ENCODE data around the gene KIF5C.

KIF5C gene

DNA sequence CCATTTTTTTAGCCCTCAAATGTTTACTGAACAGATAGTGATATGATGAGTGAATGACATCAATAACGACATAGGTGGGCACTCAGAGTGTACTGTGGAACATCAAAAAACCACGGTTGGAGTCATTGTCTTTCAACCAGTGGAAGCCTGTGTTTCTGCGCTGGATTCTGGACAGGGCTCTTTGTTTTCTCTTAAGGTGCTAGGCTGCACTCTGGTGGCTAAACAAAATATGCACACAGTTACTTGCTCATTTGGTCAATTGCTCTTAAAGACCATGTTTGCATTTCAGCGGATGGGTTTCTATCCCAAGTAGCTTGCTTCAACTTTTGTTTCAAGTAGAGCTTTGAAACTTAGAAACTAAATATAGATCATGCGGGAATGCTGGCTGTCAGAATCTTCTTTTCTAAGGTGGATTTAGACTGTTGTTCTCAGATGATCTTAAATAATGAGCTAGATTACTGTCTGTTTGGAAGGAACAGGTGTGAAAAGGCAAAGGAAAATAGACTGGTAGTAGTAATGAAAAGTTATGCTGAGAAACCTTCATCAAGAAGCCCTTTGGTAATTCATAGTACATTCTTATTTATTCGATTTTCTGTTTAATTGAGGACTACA, 115.0 kb downstream of the KIF5C start:
- peak in 2 of 3 experiments; percentile 14 to 21 for DNase-seq (ENCODE audit: low read depth in 3 of 3)

DNA sequence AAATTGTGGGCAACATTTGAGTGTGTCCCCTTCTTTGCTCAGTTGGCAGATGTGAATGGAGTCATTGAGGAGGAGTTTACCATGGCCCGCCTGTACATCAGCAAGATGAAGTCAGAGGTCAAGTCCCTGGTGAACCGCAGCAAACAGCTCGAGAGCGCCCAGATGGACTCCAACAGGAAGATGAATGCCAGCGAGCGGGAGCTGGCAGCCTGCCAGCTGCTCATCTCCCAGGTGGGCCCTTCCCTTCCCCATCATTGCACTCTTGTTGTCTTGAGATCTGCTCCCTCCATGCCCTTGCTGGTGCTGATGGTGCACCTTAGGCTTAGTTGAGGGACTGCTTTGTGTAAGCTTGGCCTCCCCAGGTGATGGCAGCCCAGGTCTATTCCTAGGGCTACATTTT, 115.9 kb downstream of the KIF5C start:
- no peak for DNase-seq (ENCODE audit: low read depth in 3 of 3)

DNA sequence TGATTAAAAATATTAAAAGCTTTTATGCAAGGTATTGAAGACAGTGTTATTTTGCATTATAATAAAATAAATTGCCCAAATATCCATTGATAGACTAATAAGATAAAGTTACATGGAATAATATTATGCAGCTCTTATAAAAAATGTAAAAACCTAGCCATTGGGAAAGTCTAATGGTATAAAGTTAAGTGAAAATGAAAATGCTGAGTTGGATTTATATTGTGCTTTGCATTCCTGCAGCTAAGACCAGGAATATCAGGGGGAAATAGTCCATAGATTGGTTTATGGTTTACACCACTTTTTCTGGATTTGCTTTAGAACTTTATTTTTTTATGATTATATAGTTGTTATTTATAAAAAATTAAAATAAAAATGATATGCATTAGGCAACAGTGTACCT, 117.4 kb downstream of the KIF5C start:
- no peak for DNase-seq (ENCODE audit: low read depth in 3 of 3)

DNA sequence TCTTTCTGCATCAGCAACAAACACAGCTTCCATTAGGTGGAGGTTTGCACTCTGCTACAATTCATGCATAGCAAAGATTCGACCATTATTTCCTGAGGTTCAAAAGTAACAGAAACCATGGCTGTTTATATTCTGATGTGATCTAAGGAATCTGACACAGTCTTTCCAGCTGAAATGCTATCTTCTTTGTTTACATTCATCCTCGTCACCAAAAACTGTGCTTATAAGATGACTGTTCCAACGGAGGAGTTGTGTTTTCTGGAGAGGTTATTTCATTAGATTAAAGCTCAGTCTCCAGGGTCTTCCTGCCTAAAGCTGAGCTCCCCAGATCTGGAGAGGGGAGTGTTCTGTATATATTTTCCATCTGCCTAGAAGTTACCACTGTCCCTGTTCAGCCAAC, 118.3 kb downstream of the KIF5C start:
- no peak for DNase-seq (ENCODE audit: low read depth in 3 of 3)

DNA sequence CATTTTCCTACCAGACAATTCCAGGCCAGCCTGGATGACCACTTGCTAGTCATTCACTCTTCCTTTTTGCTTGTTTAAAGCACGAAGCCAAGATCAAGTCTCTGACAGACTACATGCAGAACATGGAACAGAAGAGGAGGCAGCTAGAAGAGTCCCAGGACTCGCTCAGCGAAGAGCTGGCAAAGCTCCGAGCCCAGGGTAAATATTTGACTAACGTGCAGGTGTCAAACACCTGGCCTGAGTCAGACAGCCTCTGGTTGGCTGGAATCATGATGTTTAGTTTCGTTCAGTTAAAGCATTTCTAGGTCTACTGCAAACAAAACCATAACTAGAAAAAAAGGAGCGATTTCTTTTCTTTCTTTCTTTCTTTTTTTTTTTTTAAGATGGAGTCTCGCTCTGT, 119.3 kb downstream of the KIF5C start:
- no peak for DNase-seq (ENCODE audit: low read depth in 3 of 3)

DNA sequence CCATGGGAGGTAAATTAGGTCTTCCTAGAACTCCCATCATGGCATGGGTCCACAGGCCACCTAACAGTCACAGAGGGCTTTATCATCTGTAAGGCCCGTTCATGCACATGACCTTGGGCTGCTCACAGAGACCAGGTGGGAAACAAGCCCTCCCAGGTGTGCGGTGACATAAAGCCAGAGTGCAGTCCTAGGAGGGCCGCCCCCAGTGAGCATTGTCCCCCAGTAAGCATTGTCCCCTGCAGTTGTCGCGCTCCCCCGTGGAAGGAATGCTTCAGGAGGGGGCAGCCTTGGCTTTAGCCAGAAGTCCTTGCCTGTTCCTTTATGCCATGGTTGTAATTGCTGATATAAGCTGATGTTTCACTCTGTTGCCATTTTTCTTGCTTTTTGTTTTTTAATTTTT, 121.8 kb downstream of the KIF5C start:
- no peak for DNase-seq (ENCODE audit: low read depth in 3 of 3)

DNA sequence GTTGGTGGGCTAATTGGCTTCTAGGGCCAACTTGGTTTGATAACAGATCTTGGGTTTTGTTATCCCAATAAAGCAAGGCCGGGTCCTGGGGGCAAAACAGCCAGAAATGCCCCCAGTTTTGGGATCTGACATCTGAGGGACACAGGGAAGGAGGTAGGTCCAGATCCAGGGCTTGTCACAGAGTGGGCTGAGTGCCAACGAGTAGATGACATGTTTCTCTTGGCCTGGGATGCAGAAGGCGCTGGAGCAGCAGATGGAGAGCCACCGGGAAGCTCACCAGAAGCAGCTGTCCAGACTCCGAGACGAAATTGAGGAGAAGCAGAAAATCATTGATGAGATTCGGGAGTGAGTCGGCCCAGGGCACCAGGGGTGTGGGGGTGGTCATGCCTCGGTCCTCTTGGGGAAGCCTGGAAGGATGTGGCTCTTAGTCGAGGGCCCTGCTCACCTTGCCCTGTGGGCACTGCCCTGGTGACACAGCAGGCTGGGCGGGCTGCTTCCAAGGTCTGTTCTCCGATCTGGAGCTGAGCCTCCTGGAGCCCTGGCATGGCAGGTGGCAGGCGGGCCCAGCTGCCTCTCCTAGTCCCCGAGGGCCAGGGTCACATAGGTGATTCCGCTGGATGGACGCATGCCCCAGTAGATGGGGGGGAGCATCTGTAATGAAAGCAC, 123.3 kb downstream of the KIF5C start:
- no peak for DNase-seq (ENCODE audit: low read depth in 3 of 3)

DNA sequence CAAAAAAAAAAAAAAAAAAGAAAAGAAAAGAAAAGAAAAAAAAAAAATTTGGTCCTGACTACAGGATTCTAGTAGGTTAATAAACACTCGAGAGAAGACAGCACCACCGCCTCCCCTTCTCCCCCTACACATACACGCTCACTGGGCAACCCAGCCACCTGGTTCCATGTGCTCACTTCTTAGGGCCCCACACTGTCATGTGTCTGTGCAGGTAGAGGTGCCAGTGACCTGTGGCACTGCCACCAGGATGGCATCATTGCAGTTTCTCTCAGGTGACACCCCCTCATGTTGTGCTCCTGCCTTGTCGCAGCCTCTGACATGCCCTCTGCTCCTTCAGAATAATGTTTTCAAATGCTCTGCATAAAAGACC, 123.8 kb downstream of the KIF5C start:
- DNase-seq (ENCODE audit: low read depth in 3 of 3), result no peak

DNA sequence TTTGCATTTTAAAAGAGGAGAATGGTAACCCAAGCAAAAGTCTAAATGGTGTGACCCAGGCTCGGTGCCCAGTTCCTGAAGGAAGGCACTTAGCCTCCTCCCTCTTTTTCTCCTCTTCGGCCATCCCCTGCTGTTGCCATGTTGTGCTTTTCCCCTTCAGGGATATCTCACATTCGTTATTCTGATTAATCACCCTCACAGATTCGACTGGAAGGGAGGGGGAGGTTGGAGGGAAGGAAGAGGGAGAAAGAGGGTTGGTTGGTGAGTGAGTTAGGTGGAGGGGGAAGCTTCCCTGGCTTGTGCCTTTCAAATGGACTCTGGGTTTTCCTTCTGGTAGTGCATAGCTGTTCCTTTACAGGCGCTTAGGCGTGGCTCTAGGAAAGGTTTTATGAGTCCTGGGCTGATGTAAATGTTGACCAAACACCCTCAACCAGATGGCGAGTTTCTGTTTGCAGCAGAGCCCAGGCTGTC, 124.5 kb downstream of the KIF5C start:
- DNase-seq (ENCODE audit: low read depth in 3 of 3), result no peak

DNA sequence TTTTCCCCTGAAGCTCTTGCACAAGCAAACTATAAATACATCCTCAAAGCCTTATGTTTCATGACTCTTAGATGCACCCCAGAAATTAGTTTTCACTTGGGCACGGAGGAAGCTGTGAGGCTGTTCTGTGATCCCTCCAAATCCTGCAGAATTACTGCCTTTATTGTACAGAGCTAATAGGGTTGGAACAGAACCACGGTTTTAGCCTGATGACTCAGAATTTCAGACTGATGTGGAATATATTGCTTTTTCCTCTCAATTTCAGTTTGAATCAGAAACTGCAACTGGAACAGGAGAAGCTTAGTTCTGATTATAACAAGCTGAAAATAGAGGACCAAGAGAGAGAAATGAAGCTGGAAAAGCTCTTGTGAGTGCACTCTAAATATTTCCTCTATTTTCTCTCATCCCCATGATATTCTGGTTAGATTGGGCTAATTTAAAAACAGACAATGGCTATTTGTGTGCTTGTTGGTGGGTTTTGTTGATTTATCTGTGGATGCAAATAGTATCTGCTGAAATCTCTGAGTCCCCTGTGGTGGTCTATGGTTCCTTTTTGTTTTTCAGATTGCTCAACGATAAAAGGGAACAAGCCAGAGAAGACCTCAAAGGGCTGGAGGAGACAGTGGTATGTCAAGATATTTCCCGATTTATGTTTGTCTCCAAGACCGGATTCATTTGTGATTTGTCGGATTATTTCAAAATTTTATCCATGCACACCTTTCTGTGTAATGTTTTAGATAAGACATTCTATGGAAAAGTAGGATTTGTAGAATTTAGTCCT, 125.3 kb downstream of the KIF5C start:
- no peak for DNase-seq (ENCODE audit: low read depth in 3 of 3)

DNA sequence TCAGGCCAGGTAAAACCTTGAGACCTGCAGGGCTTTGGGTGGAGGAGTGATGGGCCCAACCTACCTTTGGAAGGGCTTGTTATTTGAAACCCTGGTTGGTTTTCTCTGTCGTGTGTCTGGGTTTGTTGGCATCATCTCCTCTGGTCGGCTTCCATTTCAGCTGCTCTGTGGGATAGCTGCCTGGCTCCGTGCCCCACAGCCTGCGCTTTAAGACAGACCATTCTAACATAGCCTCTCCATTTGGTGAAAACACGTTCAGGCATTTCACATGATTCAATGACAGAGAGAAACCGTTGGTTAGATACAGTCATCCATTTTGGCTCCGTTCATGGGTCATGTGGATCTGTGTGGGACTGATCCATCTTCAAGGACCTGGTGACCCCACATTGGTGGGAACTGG, 126.5 kb downstream of the KIF5C start:
- DNase-seq (ENCODE audit: low read depth in 3 of 3), result no peak

DNA sequence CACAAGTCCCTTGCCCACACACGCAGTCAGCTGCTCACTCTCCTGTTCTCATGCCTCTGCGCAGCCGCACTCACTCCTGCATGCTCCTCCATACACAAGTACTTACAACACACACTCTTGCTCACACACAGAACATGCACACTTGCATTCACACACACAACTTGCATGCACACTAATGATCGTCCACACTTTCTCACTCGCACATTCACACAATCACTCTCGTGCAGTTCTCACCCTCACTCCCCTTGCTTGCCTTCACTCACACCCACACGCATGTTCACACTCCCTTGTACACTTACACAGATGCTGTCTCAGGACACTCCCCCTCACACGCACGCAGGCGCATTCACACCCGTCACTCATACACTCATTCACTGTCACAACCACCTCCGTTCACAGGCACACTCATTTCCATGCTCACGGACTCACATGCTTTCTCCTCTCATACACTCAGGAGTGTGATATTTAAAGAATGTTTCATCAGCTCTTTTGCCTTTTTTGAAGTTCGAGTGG, 127.4 kb downstream of the KIF5C start:
- DNase-seq (ENCODE audit: low read depth in 3 of 3), result no peak

DNA sequence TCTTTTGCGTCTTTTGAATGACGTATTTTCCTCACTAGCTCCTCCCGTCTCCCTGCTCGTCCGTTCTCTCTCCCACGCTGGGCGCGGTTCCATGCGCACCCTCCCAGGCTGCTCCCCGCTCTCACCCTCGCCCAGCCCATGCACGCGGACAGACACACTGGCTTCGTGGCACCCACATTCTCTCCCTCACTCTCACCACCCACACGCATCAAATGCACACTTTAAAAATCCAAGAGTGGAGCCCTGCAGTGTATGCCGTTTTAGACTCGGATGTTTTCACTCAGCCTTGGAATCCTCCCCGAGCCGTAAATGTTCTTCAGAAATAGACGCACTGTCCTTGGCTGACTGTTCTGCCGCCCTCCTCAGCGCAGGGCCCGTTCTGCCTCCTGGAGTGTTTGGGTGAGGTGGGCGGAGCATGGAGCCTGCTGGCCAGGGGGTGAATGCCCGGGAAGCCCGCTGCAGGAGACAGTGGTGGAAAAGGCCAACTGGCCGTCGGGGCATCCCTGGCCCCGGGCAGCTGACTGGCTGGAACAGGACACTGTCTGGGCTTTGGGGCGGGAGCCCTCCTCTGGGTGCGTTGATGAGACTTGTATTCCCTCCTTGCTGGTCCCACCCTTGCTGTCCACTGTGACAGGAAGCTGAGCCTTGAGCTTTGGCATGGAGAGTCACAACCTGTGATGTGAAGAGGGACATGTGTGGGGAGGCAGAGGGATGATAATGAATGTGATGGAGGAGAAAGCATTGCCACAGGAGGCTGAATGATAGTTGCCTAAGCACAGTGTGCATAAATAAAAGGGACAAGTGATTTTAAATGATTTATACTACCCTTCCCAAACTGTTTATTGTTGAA, 128.1 kb downstream of the KIF5C start:
- no peak for DNase-seq (ENCODE audit: low read depth in 3 of 3)

DNA sequence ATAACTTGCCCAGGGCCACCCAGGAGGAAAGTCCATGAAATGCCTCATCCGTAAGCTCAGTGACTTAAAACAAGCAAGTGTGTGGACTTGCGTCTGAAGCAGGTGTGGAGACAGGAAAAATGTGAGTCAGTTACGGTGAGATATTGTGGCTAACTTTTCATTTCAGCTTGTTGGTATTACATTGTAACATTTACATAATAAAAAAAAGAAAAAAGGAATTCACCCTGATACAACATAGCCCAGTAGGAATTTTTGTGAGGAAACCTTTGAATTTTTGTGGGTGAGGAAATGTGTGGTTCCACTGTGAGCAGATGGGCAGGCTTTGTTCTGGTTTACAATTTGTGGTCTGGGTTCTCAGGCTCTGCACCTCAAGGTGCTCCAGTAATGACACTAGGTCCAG, 129.8 kb downstream of the KIF5C start:
- no peak for DNase-seq (ENCODE audit: low read depth in 3 of 3)

DNA sequence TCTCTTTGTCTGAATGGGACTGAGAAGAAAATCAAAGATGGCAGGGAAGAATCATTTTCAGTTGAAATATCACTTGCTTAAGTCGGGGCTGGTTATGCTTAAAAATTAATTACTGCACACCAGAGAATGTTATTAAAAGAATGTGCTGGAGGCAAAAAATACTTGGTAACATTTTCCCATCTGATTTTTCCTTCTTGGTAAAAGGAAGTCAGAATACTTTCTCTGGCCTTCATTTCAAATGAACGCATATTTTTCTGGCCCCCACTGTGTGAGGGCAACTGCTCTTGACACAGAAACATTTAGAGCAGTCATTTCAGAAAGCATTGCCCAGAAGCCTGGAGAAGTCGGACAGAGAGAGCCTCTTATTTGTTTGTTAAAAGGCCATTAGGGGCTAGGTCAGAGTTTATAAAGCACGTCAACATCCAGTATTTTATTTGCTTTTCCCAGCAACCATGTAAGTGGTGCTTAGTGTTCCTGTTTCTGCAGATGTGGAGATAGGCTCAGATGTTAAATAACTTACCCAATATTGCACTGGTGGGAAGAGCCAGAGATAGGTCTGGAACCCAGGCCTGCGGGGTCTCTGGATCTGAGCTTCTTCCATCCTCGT, 130.5 kb downstream of the KIF5C start:
- no peak for DNase-seq (ENCODE audit: low read depth in 3 of 3)

DNA sequence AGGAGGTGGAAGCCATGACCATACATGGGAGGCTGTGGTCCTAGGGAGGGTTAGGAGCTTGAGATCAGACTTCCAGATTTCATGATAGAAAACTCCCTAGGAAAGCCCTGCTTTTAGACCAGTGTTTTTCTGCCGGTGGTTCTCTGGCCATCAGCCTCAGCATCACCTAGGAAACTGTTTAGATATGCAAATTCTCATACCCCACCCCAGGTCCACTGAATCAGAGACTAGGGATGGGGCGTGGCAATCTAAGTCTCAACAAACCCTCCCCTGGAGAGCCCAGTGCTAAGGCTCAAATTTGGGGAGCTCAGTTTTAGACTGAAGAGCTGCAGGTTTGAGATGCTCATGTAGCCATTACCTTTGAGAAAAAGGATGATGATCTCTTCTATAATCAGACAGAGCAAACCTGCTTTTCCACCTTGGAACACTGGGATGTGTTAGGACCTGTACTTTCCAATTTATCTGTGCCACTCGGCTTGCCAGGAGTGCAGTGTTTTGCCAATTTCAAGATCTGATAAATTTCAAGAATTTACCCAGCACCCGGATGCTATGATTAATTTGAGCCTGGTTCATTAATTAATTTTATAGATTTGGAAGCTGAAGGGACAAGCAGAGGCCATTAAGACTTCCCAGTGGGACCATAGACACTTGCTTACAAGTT, 132.0 kb downstream of the KIF5C start:
- DNase-seq (ENCODE audit: low read depth in 3 of 3), result no peak

DNA sequence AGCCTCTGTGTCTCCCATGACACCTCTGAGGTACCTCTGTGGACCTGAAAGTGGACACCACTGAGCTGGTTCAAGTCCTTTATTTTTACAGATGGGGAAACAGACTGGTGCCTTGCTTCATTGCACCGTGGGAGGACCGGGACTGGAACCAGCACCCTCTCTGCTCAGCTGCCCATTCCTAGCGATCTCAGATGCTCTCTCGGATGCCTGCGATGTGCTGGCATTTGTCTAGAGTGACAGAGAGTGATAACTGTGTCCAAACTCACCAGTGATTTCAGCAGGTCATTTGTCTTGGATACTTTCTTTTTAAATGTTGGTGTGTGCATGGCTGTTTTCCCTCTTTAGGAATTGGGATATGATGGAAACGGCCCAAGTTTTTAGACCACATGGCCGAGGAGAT, 133.4 kb downstream of the KIF5C start:
- DNase-seq (ENCODE audit: low read depth in 3 of 3), result no peak

DNA sequence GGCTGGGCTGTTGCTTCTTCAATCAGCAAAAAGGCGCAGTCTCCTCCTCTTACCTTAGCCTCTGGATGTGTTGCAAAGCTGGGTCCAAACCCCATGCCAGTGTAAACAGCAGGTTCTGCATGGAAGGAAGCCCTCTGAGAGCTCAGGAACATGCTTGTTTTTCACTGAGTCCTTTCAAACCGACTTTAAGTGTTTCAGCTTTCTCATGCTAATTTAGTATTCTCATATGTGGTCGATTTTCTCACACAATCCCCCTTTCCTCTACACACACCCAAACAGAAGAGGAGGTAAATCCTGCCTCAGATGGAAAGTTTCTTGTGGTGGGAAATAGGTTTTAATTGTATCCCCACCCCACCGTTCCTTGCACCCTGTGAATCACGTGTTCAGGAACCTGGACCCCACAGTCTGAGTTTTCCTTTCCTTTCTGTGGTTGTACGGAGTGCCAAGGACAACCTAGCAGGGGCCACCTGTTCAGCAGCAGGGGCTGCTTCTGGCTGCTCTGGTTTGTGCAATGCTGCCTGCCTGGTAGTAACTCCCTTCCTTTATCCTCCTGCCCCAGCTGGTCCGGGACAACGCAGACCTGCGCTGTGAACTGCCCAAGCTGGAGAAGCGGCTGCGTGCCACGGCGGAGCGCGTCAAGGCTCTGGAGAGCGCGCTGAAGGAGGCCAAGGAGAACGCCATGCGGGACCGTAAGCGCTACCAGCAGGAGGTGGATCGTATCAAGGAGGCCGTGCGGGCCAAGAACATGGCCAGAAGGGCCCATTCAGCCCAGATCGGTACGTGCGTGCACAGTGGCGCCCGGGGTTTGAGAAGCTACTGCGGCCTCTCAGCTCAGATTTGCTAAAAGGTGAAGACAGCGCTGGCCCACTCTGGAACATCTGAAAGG, 134.8 kb downstream of the KIF5C start:
- DNase-seq (ENCODE audit: low read depth in 3 of 3), result no peak

DNA sequence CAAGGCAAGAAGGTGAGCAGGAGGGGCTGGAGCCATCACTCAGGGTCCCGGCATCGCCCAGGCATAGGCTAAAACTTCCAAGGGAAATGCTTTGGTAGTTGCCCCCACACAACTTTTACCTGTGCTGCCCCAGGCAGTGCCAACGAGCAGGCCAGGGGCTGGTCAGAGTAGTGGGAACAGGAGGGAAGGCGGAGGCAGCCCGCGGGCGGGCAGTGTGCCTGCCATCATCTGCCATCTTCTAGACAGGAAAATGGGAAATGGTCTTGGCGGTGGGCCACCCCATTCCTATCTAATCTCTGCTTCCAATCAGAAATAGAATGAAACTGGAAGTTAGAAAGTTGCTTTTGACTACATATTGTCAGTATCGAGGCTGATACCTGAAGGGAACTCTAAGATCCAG, 137.5 kb downstream of the KIF5C start:
- DNase-seq (ENCODE audit: low read depth in 3 of 3), result no peak

DNA sequence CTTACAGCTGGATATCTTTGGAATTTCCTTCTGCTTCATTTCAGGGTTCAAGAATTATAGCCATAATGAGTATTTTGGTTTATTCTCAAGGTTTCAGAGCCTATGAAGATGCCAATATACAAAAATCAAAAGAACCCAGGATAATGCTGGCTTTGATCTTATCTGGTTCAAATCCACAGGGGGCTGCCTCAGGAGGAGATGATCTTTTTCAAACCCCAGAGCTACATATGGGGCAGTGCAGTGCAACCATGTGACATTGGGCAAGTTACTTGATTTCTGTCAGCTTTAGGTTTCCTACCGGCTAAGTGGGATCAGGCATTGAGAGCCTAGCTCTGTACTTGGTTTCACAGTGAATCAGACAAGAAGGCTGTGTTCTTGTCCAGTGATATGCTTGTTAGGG, 140.5 kb downstream of the KIF5C start:
- DNase-seq (ENCODE audit: low read depth in 3 of 3), result no peak

Data from stimulated activated CD4-positive, alpha-beta T cell treated with anti-CD3 and anti-CD28 coated beads, TNF-alpha, amount 100 ng/mL, for 24 hours (primary cell).